Measurements from ENCODE around the gene ANKRD33B.

The ANKRD33B gene

DNA sequence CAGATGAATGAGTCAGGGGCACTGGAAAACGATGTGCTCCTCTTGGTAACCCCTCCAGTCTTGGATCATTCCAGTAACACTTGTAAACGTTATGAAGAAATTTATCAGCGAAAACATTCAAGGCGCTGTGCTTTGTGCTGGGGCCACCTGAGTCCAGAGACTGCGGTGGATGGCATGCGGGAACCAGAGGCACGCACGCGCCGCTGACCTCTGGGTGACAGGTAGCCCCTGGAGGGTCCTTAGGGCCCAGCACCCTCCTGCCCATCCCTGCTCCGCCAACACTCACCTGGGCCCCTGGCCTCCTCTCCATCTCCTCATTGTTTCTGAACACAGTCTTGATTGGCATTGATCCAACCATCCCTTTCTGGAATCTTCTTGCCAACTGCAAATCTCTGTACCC is 110.2 kb downstream of the ANKRD33B start:
- DNase-seq (ENCODE audit: low read depth, low spot score), result no peak

DNA sequence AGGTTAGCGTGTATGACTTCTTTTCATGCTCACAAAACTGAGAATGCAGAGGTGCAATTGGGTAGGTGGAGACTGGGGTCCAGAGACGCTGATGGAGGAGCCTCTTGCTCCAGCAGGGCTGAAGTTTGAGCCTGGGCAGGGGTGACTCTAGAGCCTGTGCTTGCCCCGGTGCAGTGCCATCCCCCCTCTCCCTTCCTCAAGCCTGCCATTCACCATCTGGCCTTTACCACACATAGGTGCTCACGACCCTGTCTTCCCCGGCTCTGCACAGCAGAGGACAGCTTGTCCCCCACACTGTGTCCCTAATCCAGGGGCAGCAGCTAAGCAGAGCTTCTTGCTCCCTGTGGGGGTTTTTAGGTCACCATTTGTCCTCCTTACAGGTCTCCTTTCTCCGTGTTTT is 110.7 kb downstream of the ANKRD33B start:
- no peak for DNase-seq (ENCODE audit: low read depth, low spot score)

DNA sequence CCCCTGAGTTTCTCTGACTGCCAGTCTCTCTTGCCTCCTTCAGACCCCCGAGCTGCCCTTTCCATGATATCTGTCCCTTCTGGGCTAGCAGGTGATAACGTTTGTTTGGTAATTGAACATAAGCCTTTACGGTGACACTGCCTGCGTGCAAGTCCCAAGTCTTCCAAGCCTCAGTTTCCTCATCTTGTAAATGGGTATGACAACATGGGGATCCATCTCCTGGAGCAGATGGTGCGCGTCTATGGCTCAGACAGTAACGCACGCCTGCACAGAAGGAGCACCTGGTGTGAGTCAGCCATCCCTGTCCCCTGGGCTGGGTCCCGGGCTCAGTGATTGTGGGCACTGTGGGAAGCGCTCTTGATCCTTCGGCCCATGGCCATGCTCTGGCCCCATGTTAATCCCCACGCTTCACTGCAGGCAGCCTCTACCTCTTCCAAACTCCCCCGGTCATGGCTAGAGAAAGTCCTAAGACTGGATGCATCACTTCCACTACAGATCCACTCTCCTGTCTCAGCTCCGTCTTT is 111.4 kb downstream of the ANKRD33B start:
- DNase-seq (ENCODE audit: low read depth, low spot score), result no peak

DNA sequence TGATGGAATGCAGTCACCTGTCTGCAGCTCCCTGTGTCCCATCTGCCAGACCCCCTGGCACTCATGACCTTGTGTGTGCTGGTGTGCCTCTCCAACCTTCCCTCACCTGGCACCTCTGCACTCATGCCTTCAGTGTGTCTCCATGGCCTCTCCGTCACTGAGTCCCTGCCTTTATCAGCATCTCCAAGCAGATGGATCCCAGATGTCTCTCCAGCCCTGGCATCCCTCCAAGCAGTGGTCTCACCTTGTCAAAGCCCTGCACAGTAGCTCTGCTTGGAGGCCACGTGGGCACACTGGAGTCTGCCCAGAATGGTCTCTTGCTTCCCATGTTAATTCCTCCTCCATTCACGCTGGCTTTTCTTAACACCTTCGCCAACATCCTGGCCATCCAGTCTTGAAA is 112.4 kb downstream of the ANKRD33B start:
- DNase-seq (ENCODE audit: low read depth, low spot score), result no peak

DNA sequence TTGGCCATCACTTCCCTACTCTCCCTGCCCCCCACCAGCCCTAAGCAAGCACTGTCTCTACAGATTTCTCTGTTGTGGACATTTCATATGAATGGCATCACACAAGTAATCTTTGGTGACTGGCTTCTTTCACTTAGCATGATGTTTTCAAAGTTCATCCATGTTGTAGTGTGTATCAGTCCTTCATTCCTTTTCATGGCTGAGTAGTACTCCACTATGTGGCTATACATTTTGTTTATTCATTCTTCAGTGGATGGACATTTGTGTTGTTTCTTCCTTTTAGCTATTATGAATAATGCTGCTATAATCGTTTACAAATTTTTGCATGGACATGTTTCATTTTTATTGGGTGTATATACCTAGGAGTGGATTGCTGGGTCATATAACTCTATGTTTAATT is 113.1 kb downstream of the ANKRD33B start:
- DNase-seq (ENCODE audit: low read depth, low spot score), result no peak

DNA sequence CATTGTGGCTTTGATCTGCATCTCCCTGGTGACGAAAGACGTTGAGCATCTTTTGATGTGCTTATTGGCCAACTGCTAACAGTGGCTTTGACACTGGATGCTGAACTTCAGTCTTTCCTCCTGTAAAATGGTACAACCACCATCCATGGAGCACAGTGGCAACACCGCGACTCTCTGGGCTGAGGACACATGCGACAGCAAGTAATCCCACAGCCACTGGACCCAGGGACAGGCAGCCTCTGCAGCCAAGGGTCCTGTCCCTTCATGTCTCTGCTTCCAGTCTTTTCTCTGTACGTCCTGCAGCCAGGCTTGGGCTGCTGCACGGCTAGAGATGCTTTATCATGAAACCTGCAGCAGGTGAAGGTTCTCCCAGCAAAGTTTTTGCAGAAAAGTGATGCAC is 113.7 kb downstream of the ANKRD33B start:
- no peak for DNase-seq (ENCODE audit: low read depth, low spot score)

DNA sequence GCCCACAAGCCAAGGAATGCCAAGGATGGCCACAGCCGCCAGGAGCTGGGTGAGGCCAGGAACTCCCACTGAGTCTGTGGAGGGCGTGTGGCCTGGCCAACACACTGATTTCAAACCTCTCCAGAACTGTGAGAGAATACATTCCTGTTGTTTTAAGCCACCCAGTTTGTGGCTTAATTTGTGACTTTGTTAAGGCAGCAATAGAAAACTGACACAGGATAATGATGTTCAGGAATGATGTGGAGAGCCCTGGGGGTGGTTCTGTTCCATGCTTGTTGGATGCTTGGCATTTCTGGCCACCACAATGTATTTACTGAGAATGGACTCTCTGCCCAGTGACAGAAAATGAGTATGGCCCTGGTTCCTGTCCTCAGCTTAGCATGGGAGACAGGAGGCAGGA is 114.4 kb downstream of the ANKRD33B start:
- no peak for DNase-seq (ENCODE audit: low read depth, low spot score)

DNA sequence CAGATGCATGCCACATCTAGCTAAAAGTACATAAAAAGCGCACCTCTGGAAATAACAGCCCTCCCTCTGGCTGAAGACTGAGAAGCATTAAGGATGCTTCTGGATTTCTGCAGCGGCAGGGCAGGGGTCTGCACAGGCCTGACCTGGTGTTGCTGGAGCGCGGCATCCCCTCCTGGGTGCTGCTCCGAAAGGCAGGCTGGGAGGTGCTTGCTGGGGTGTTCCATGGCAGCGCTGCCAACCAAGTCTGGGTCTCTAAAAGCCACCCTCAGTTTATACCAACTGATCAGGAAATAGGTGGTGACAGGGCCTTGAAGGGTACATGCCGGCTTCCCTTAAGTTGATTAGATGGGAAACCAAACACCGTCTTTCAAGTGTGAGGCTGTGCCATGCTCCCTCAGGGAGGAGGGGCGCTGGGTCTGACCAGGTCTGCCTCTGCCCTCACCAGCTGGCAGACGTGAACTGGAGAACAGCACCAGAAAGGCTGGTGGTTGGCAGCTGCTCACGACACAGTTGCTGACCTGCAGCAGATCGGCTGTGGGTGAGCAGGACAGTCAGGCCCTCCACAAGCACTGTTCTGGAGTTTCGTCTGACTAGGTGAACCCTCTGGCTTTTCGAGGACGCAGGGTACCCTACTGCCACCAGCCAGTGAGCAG is 115.6 kb downstream of the ANKRD33B start:
- DNase-seq (ENCODE audit: low read depth, low spot score), result no peak

DNA sequence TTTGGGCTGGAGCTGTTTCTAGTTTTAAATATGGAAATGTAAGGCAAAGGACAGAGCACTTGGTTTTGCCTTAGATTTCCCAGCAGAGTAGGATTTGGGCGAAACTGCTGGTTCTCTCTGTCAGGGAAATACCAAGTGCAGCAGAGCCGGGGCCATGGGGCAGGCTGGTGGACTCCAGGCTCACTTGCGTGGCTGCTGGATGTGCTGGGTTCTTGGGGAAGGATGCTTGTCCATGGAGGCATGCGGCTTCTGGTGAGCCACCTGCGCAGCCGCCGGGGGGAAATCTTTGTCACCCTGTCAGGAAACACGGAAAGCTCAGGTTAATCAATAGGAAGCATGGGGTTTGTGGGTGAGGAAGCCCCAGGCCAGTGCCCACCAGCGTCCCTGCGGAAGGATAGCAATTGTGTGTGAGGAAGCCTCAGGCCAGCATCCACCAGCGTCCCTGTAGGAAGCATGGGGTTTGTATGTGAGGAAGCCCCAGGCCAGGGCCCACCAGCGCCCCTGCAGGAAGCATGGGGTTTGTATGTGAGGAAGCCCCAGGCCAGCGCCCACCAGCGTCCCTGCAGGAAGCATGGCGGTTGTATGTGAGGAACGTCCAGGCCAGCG is 117.1 kb downstream of the ANKRD33B start:
- no peak for DNase-seq (ENCODE audit: low read depth, low spot score)

DNA sequence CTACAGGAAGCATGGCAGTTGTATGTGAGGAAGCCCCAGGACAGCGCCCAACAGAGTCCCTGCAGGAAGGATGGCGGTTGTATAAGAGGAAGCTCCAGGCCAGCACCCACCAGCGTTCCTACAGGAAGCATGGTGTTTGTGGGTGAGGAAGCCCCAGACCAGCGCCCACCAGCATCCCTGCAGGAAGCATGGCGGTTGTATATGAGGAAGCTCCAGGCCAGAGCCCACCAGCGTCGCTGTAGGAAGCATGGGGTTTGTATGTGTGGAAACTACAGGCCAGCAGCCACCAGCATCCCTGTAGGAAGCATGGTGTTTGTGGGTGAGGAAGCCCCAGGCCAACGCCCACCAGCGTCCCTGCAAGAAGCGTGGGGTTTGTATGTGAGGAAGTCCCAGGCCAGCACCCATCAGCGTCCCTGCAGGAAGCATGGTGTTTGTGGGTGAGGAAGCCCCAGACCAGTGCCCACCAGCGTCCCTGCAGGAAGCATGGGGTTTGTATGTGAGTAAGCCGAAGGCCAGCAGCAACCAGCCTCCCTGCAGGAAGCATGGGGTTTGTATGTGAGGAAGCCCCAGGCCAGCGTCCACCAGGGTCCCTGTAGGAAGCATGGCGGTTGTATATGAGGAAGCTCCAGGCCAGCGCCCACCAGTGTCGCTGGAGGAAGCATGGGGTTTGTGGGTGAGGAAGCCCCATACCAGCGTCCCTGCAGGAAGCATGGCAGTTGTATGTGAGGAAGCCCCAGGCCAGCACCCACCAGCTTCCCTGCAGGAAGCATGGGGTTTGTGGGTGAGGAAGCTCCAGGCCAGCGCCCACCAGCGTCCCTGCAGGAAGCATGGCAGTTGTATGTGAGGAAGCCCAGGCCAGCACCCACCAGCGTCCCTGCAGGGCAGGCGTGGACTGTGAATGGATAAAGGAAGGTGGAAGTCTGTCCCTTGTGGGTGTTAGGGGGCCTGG is 118.1 kb downstream of the ANKRD33B start:
- DNase-seq (ENCODE audit: low read depth, low spot score), result no peak

DNA sequence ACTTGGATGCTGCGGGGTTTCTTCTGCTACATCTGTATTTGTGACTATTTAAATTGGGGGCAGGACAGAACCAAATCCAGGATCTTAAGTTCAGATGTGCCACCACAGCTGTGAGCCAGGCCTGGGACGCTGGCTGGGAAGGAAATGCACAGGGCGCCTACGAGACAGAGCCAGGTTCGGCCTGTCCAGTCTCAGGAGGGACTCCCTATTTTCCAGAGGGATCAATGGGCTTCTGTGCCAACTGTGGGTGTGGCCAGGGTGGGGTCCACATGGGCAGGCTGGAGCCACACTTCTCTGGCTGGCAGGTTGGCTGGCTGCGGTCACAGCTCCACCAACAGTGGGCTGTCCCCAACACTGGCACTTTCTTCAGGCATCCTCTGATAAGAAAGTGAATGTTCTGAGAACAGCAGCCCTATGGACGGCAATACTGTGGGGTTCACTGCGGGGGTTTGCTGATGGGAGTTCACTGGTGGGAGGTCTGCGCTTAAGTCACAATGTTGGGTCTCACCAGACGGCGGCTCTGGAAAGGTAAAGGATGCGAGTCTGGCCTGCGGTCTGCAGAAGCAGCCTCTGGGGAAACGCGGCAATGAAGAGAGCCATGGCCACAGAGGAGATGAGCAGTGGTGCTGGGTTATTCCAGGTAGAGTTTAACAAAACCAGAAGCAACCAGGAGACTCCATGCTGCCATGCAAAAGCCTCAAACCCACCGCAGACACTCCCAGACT is 119.1 kb downstream of the ANKRD33B start:
- DNase-seq (ENCODE audit: low read depth, low spot score), result no peak

DNA sequence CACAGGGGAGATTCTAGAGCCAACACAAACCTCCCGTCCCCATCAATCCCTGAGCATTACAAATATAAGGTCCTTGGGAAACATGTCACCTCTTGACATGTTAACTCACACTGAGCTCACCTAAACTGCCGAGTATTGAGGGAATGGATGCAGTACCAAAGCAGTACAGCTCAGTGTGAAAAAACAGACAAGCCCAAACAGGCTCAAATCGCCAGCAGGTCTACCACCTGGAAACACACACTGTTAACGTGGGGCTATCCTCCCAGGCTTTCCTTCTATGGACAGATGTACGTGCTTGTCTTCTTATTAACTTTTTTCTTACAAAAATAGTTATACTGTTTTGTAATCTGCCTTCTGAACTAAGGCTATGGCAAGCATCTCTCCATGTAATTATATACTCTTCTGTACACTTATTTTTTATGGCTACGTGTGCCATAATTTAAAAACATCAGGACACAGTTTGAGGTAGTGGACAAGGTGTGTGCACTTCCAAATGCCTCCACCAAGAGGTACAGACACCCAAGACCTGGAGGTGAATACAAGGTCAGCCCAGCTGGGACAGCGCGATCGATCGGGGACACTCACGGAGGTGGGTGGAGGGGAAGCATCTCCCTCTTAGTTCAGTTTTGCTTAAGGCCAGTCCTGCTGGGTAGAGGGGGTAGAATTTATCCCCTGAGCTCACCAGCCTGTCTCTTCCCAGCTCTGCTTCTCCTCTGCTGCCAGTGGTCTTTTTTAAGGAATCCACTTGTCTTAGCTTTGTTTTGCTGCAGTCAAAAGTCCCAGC is 120.6 kb downstream of the ANKRD33B start:
- no peak for DNase-seq (ENCODE audit: low read depth, low spot score)

DNA sequence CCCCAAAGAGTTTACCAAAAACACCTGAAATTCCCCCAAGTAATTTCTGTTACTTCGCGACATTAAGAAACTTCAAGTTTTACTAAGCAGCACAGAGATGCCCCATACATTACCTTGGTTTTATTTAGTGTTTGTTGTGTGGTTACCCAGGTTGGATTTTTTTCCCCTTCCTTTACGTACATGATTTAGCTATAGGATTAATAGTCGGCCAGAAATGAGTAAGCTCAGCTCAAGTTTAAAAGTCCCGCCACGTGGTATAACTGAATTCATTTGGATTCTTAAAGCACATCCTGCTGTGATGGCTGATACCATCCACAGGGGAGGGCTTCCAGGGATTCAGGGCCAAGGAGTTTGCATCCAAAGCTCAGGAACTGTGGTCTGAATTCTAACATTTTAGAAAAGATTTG is 121.2 kb downstream of the ANKRD33B start:
- no peak for DNase-seq (ENCODE audit: low read depth, low spot score)

DNA sequence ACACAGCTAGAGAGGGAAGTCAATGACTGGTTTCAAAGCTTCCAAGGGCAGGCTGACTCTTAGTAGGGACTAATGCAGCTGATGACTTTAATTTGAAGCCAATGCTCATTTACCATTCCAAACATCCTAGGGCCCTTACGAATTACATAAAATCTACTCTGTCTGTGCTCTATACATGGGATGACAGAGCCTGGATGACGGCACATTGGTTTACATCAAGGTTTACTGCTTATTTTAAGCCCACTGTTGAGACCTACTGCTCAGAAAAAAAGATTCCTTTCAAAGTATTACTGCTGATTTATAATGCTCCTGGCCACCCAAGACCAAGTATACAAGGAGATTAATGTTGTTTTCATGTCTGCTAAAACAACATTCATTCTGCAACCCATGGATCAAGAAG is 123.0 kb downstream of the ANKRD33B start:
- DNase-seq (ENCODE audit: low read depth, low spot score), result no peak

DNA sequence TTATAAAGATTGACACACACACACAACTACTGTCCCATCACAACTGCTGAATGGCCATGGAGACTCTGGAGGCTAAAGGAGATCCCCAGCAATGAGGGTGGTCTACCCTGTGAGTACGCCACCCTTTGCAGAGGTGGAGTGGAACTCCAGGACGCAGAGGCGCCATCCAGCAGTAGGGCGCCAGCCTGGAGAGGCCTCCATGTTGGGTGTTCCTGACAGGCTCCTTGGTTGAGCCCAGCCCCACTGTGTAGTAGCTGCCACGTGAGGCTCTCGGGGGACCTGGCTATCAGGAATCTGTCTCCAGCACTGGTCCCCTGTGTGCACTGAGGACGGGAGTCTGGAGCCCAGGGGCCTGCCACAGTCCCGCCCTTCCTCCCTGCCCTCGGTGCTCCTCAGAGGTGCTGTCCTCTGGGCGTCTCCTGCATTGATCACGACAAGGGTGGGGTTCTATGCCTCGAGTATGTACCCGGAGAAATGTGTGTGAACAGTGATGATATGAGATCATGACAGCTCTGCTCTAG is 124.8 kb downstream of the ANKRD33B start:
- DNase-seq (ENCODE audit: low read depth, low spot score), result no peak

DNA sequence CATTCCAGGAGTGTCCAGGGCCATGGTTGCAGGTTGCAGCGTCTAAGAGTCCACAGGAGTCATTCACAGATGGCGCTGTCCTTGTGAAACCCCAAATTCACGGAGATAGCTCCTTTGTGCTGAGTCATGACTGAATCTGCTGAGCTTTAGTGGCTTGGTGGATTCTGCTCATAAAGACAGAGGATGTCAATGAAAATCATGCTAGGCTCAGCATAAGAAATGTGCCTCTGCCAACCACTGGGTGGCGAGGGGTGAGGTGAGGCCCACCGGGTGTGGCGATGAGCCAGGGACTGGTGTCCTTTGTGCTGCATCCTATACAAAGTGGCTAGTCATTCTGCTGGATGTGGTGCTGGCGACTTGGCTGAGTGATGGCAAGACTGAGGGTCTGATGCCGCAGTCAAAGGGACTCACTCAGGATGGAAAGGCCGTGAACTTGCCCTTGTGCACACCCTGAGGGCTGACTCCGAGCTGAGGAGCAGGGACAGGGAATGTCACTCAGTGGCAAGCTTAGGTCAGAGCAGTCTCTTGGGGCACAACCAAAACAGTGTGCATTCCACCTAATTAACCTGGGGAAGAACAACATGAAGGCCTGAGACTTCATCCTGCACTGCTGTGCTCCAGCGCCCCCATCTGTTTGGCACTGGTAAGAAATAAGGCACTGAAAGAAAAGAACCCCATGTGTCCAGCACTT is 125.7 kb downstream of the ANKRD33B start:
- no peak for DNase-seq (ENCODE audit: low read depth, low spot score)

DNA sequence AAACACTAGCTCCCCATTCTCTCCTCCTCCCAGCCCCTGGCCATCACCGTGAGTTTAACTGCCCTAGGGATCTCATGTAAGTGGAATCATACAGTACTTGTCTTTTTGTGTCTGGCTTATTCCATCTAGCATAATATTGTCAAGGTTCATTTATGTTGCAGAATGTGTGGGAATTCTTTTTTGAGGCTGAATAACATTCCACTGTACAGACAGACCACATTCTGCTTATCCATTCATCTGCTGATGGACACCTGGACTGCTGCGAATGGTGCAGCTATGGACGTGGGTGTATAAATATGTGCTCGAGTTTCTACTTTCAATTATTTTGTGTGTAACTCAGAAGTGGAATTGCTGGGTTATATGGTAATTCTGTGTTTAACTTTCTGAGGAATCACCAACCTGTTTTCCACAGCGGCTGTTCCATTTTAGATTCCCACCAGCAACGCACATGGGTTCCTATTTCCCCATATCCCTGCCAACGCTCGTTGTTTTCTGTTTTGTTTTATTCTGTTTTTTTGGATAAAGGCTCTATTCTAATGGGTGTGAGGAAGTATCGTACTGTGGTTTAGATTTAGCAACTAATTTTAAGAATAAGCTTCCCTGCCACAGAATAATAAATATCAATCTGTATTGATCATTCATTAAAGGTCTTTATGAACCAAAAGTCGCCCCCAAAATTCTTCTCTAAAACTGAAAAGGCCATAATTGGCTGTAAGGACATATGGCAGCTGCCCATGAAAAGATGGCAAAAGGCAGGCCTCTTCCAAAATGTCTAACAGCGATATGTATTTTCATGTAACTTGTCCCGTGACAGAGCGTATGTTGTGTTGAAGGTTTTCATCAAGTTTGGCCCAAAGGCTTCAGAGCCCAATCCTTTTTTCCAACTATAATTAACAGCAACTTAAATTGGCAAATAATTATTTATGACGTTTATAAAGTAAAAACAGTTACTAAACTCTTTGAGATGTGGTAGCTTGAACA is 126.9 kb downstream of the ANKRD33B start:
- DNase-seq (ENCODE audit: low read depth, low spot score), result no peak

DNA sequence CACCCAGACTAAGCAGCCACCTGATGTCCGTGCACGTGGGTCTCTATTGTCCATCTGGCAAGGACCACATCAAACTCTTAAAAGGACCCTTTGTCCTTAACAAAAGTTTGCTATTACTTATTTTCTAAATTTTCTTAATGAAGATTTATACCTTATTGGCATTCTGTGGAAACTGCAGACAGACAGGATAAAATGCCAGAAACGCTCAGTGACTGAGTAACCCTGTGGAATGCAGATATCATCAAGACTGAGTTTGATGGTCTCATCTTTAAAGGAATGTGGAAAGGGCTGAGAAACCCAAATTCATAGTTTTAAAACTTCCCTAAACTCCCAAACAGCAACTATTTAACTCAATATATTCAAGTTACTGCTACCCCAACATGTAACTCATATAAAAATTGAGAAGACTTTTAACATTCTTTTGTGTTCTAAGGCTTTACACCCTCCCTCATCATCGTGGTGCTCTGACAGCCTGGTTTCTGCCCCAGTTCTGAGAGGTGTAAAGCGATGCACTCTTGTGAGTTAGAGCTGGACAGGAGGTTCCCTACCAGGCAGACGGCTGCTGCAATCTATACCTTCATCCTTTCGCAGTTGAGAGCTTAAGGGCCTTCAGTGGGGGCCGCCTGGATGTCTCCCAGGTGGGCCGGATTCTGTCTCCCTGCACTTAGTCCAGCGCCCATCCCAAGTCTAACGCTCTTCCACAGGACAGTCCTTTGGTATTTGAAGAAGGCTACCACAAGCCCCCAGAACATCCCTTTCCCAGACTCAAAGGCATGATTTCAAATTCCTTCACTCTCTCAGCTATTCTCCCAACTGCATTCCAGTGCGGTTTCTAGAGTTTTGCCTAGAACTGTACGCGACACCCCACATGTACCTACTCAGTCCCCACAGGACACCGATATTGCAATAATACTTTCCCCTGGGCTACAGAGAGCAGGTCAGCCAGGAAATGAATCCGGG is 128.2 kb downstream of the ANKRD33B start:
- no peak for DNase-seq (ENCODE audit: low read depth, low spot score)
